ENCODE results near the gene BTBD6. TPM values are rescaled to one million over a fixed set of nuclear protein-coding genes. Genes with fewer than 3 reads are reported as not detected.

BTBD6 gene
- total and polyA plus RNA-seq, 2 of the 8 experiments (the other 6 are each of a cell fraction or from before 2014, with no cell fraction given): 10.1 to 10.2 TPM

DNA sequence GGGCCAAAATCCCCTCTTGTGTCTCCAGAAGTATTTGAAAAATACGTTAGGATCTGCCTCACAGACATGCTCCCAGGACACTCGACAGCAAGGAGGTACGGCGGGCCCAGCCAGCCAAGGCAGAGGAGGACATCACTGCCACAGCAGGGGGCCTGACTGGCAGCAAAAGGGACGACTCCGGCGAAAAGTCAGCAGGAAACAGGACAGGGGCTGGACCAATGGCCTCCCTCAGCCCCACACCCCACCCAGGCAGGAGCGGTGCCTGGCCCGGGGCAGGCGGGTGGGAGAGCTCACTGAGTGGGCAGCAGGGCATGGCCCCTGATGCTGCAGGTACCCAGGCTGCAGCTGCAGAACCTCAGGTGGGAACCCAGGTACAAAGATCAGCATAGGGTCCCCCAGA is 34.7 kb downstream of the BTBD6 start (continued):
- no peak for TF ChIP-seq CHD7 (IDR thresholded peaks at IDR 0.05; ENCODE audit: insufficient replicate concordance, low read length)
- TF ChIP-seq CREB1 (IDR thresholded peaks at IDR 0.05): no peak

Measured in H1 (cell line).